Measurements from ENCODE around the gene HSD17B8. TPM values are rescaled to one million over a fixed set of nuclear protein-coding genes. Genes with fewer than 3 reads are reported as not detected.
A peak's percentile ranks its signal among the peaks of the same experiment; 100 is the strongest.

The HSD17B8 gene
- total RNA-seq, 1 donor from 2014 or later, result 13.3 TPM

- Histone ChIP-seq H3K27ac (no peak overlapping the region), H3K4me1 (peaks cover 18% of the 10 kb centered on the region), H3K36me3 (peaks cover 26% of the 10 kb centered on the region), H3K9me3 (no peaks in the 10 kb centered on the region), H3K4me3 (no peak overlapping the region), H3K27me3 (ENCODE audit: low read depth) (peaks cover 28% of the 10 kb centered on the region)
- no peak for TF ChIP-seq CTCF (IDR thresholded peaks at IDR 0.05)
- peak; percentile 48 for DNase-seq
- intact Hi-C loops (cut with DNase I), result no loop called here
- ATAC-seq, result no peak
These were observed 12.9 kb upstream of the HSD17B8 start for GRCh38 chr6:33191383-33192104.

- Histone ChIP-seq H3K9me3 (no peaks in the 10 kb centered on the region), H3K4me3 (peak within 1 kb of the TSS; percentile 48), H3K4me1 (peaks cover 19% of the 10 kb centered on the region), H3K27me3 (ENCODE audit: low read depth) (peaks cover 28% of the 10 kb centered on the region), H3K27ac (peak within 1 kb of the TSS; percentile 49), H3K36me3 (peaks cover 32% of the 10 kb centered on the region)
- DNase-seq, result no peak
- TF ChIP-seq CTCF (IDR thresholded peaks at IDR 0.05), result no peak
- intact Hi-C loops (cut with DNase I), result no loop called here
- ATAC-seq, result peak in 1 of 2 donors; percentile 27
These were observed 12.3 kb upstream of the HSD17B8 start, which contains the start of gene COL11A2 for GRCh38 chr6:33192105-33192646. Gene COL11A2, minus strand, starts transcription at chr6:33192467. Its CDS starts 227 bp downstream, at chr6:33192240.

GRCh38 chr6:33192671-33193602 is 11.5 kb upstream of the HSD17B8 start:
- peaks cover 27% of the 10 kb centered on the region for H3K4me1 ChIP-seq
- no peaks in the 10 kb centered on the region for H3K9me3 ChIP-seq
- DNase-seq, result no peak
- peaks cover 37% of the 10 kb centered on the region for H3K36me3 ChIP-seq
- peak overlapping the region; percentile 49 for H3K27ac ChIP-seq
- peaks cover 28% of the 10 kb centered on the region for H3K27me3 ChIP-seq (ENCODE audit: low read depth)
- intact Hi-C loops (cut with DNase I), result no loop called here
- no peak for TF ChIP-seq CTCF (IDR thresholded peaks at IDR 0.05)
- peak; percentile 3 to 44 for ATAC-seq
- H3K4me3 ChIP-seq, result peak overlapping the region; percentile 48

- intact Hi-C loops (cut with DNase I), result no loop called here
- peak overlapping the region; percentile 48 for H3K4me3 ChIP-seq
- H3K9me3 ChIP-seq, result no peaks in the 10 kb centered on the region
- H3K27ac ChIP-seq, result no peak overlapping the region
- DNase-seq (no peak), ATAC-seq (no peak)
- H3K36me3 ChIP-seq, result peaks cover 37% of the 10 kb centered on the region
- no peak for TF ChIP-seq CTCF (IDR thresholded peaks at IDR 0.05)
- H3K27me3 ChIP-seq (ENCODE audit: low read depth), result peaks cover 27% of the 10 kb centered on the region
- peaks cover 34% of the 10 kb centered on the region for H3K4me1 ChIP-seq
These were observed 10.8 kb upstream of the HSD17B8 start for GRCh38 chr6:33193619-33194018.

- no peak for DNase-seq
- H3K9me3 ChIP-seq, result no peaks in the 10 kb centered on the region
- intact Hi-C loops (cut with DNase I), result no loop called here
- TF ChIP-seq CTCF (IDR thresholded peaks at IDR 0.05), result no peak
- no peak overlapping the region for H3K27ac ChIP-seq
- ATAC-seq, result no peak
- H3K4me1 ChIP-seq, result peaks cover 43% of the 10 kb centered on the region
- H3K36me3 ChIP-seq, result peaks cover 37% of the 10 kb centered on the region
- peaks cover 20% of the 10 kb centered on the region for H3K27me3 ChIP-seq (ENCODE audit: low read depth)
- no peak overlapping the region for H3K4me3 ChIP-seq
These were observed 9.9 kb upstream of the HSD17B8 start for GRCh38 chr6:33194431-33194979.

All from lower lobe of right lung (tissue), 2 donors.